CD4-positive, alpha-beta T cell treated with Interleukin-12 subunit alpha and Interleukin-12 subunit beta, for 1 hour (primary cell): ENCODE measurements around the gene ADORA2B.

ENCODE experiments used
- DNase-seq: peaks from one replicate; pipeline ENCODE4 v3.0.0-alpha.2; 2020

ADORA2B gene

DNA sequence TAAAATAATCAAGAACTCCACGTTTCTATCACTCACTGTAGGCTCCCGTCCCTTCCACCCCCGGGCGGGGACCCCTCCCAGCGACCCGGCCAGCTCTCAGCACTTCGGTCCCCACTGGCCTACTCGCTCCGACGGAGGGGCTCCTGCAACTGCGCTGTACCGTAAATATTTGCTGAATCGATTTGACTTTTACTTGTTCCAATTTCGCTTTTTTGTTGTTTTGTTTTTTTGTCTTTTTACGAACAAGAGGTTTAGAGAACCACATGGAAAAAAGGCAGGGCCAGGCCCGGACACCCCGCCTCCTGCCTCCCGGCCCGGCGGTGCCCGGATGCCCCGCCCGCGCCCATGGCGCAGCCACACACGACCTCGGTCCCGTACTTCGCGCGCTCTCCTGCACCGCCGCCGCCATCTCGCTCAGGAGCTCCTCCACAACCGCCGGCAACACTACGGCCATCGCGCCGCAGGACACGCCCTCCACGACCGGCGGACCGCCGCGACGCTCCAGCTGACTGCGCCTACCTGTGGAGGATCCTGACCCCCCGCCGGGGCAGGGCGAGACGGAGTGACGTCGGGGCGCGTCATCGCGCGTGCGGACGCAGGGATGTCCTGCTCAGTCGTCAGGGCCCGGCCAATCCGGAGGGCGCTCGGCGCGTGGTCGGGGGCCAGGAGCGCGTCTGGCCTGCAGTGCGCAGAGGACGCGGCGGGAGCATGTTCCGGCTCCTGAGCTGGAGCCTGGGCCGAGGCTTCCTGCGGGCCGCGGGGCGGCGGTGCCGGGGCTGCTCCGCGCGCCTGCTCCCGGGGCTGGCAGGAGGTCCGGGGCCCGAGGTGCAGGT is 54.4 kb downstream of the ADORA2B start, which contains the start of the genes TTC19 and ZSWIM7:
TTC19 (plus strand) TSS at position 684 of the 833 bp plus-strand sequence; CDS start at position 709, 25 bp downstream.
ZSWIM7 (minus strand) TSS at position 564 of the 833 bp plus-strand sequence; CDS start at position 454, 110 bp downstream.
- DNase-seq, result peak; percentile 93

DNA sequence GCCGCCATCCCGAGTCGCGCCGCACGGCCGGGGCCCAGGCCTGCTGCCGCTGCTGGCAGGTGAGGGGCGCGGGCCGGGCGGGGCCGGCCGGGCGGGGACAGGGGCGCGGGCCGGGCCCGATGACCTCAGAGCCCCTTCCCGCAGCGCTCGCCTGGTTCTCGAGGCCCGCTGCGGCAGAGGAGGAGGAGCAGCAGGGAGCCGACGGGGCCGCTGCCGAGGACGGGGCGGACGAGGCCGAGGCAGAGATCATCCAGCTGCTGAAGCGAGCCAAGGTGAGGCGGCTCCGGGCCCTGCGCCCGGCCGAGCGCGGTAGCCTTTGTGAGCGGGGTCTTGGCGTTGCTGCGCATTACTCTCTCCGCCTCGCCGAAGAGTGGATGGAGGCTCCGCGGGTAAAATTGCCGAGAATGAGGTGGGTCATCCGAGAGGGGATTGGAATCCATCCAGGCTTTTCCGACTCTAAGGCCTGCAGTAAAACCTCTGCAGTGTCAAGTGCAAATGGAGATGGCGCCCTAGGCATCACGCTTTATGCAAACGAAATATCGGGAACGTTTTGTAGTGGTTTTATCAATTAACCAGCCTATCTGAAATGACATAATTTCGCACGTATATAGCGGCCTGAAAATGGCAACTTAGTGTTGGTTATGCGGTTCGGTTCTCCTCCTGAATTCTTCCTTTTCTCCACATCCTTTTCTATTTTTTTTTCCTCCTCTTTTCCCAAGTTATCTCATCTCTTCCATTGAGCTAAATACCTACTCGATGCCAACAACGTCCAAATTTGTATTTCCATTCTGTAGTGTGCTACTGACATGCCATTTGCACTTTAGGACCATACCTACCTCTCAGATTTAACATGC is 55.3 kb downstream of the ADORA2B start:
- no peak for DNase-seq

DNA sequence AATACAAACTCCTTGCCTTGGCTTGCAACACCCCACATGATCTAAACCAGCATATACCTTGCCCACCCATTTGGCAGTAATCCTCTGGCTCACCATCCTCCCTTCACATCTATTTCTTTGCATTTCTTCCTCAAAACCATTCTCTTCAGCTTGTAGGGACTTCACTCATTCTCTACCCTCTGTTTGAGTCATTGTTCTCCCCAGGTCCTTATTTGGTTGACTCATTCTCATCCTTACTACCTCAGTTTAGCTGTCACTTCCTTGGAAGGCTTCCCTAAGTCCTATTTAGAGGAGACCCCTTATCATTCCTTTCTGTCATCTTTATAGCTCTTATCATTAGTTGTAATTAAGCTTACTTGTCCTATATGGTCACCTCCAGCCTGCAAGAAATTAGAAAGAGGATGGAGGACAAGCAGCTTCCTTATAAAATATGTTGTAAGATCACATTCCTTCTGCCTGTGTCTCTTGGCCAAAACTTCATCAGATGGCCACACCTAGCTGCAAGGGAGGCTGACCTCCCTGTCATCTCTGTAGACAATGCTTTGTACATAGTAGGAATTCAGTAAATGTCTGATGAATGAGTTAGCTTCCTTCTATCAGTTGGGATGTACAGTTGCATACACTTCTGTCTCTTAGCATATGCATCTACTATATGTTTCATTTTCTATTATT is 56.4 kb downstream of the ADORA2B start:
- DNase-seq, result no peak

DNA sequence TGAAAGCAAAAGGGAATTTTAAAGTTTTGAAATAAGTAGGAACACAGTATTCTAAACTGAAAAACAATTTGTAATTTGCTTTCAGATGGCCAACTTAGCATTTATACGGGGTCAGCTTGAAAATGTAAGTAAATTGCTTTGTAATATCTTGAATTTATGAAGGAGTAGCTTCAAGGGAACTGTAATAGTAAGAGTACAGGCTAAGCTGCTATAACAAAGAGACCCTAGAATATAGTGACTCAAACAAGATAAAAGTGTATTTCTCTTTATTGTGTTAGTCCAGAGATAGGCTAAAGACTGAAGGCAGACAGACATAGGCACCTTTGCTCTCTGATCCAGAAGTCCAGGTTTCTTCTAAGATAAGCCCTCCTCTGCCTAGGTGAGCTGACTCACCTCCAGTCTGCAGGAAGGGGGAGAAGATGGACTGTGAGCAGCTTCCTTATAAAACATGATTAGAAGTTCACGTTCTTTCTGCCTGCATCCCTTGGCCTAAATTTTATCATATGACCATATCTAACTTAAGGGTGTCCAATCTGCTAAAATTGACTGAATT is 57.9 kb downstream of the ADORA2B start:
- DNase-seq, result no peak

DNA sequence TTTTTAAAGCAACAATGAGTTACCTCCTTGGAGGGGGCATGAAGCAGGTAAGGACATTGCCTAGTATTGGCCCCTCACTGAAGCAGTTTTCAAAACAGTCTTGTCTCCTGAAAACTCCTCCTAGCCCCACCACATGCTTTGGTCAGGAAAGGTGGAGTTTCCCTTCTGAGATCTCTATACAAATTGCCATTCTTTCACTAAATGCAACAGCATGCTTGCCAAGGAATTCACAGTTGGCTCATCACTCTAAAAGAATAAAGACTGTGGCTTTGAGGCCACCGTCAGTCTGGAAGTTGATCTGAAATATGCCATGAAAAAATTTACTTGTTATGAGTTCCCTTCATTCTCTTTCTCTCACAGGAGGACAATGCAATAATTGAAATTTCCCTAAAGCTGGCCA is 58.9 kb downstream of the ADORA2B start:
- no peak for DNase-seq

DNA sequence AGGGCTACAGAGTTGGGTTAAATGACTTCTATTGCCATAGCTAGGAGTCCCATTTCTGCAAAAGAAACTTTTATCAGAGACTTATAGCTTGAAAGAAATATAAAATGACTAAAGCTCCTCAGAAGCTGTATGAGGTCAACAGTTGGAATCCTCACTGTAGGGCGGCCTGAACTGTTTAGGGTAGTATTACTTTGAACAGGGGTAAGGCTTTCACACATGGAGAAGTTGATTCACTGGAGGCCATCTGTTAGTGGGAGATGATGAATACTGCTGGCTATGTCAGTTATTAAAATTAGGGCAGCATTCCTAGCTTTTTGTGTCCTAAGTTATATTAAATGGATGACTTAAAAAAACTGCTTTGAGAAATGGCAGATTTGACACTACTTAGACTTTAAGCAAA is 60.7 kb downstream of the ADORA2B start:
- no peak for DNase-seq

DNA sequence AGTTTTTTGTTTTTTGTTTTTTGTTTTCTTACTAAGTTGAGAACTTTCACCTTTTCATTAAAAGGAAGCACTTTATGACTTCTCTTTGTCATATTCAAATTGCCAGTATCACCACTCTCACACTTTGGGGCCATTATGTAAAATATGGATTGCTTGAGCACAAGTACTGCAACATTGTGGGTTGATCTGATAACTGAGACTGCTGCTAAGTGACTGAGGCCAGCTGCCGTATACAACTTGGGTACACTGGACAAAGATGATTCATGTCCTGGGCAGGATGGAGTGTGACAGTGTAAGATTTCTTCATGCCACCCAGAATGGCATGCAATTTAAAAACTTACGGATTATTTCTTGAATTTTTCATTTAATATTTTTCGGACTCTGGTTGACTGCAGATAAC is 62.5 kb downstream of the ADORA2B start:
- no peak for DNase-seq

DNA sequence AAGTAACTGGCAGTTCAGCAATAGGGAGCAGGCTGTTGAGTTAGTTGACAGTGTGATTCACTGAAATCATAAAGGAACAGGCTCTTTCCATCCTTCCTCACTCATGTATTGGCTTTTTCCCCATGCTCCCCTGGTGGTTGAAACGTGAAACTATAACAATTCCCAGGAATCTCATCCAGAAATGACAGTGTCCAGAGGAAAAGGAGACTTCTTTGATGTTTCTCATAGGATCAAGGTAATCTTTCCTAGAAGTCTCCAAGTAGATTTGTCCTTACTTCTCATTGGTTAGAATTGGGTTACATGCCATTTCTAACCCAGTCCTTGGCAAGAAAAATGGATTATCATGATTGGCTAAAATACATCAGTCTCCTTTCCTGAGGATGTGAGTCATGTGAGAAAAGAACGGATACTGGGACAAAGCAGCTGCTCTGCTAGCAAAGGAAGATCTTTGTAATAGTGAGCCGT is 69.0 kb downstream of the ADORA2B start:
- DNase-seq, result no peak

DNA sequence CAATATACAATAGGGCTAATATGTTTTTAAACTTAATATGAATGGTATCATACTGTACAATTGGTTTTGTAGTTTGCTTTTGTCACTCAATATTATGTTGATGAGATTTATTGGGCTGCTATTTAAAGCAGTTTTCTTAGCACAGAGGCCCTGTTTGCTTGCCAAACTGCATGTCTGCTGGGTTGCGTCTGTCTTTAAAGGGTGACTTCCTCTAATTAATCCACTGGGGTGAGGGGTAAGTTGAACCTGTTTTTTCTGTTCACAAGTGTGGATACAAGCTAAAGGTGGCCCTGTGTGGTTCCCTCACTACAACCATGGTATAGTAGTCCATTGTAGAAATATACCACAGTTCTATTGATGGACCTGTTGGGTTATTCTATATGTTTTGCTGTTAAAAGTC is 74.4 kb downstream of the ADORA2B start:
- no peak for DNase-seq

DNA sequence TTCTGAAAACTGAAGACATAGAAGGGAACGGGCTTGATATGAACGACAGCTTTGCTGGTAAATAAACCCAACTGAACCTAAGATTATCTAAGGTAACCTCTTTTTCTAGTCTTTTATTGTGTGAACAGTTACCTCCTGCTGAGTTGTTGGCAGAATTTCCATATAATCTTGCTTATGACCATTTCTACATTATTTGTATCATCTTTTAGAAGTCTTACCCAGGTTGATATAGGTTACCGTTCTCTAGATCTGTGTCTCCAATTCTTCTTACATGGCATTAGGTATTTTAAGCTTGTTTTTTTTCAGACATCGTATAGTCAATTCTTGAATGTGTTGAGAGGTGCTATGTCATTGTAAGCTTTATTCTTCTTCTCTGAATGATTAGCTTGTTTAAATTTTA is 79.0 kb downstream of the ADORA2B start:
- DNase-seq, result no peak

DNA sequence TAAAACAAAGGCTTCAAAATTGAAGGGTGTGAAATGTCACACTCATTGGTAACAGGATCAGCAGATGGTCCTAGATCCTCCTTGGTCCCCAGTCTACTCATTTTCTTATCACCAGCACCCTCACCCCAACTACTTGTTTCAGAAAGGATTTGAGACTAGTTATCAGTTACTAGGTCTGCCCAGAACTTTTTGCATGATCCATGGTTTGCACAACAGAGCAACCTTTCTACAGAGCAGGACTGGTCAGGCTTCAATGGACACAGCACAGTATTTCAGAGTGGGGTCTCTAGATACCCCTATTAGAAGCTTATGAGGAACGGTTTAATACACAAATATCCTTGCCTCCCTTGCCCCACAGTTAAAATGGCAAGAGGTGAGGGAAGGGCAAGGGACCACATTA is 80.3 kb downstream of the ADORA2B start:
- no peak for DNase-seq
